22Rv1 (cell line): ENCODE measurements around the gene FRAS1.

ENCODE experiments used
- ZFX ChIP-seq: fragments of 450-650 bp; IDR thresholded peaks from 2 replicates; pipeline ENCODE4 v1.6.1; 2017; ENCODE audit warnings: antibody characterized with exemption, borderline replicate concordance
- TF ChIP-seq, protein P1 (sequence below): fragments of 450-650 bp; IDR thresholded peaks from 2 replicates; pipeline ENCODE4 v1.5.1; 2017; ENCODE audit warnings: mild to moderate bottlenecking

DNA sequence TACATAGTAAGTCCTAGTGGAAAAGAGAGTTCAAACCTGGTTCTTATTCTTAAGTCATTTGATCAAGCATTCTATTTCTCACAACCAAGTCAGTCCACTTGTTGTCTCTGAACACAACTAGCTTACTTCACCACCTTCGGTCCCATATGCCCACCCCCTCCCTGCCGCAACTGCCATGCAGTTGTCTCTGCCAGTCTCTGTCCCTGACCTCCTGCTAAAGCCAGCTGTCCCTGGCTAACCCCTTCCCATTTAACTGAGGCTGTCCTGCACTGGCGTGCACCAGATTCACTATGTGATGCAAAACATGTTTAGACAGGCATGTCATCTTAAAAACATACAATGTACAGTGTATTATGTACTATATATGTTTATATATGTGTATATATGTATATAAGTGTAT lies 12.7 kb downstream of the FRAS1 start:
- TF ChIP-seq, protein P1, sequence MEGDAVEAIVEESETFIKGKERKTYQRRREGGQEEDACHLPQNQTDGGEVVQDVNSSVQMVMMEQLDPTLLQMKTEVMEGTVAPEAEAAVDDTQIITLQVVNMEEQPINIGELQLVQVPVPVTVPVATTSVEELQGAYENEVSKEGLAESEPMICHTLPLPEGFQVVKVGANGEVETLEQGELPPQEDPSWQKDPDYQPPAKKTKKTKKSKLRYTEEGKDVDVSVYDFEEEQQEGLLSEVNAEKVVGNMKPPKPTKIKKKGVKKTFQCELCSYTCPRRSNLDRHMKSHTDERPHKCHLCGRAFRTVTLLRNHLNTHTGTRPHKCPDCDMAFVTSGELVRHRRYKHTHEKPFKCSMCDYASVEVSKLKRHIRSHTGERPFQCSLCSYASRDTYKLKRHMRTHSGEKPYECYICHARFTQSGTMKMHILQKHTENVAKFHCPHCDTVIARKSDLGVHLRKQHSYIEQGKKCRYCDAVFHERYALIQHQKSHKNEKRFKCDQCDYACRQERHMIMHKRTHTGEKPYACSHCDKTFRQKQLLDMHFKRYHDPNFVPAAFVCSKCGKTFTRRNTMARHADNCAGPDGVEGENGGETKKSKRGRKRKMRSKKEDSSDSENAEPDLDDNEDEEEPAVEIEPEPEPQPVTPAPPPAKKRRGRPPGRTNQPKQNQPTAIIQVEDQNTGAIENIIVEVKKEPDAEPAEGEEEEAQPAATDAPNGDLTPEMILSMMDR, result no peak
- TF ChIP-seq ZFX, result no peak
